Measurements from ENCODE around the gene SPATA21. TPM values are rescaled to one million over a fixed set of nuclear protein-coding genes. Genes with fewer than 3 reads are reported as not detected.

Gene SPATA21
- total RNA-seq, 1 donor from 2014 or later = not detected

- peaks cover 2% of the 10 kb centered on the region for H3K9me3 Mint-ChIP-seq (ENCODE audit: unreplicated experiment)
- Histone ChIP-seq H3K9ac (ENCODE audit: low read length) (no peak overlapping the region), H4K20me1 (ENCODE audit: insufficient read depth, low read length) (no peaks in the 10 kb centered on the region), H3K4me3 (ENCODE audit: insufficient read depth, low read depth, low read length) (no peak overlapping the region), H3K4me1 (ENCODE audit: insufficient read depth, low read length) (no peaks in the 10 kb centered on the region), H2AFZ (ENCODE audit: low read depth, low read length) (no peak overlapping the region), H3K9me3 (ENCODE audit: insufficient read depth, low read depth, low read length) (no peaks in the 10 kb centered on the region), H3K27me3 (ENCODE audit: insufficient read depth, low read length) (peaks cover 9% of the 10 kb centered on the region), H3K4me2 (ENCODE audit: low read length) (no peak overlapping the region), H3K36me3 (ENCODE audit: insufficient read depth, low read length) (no peaks in the 10 kb centered on the region), H3K27ac (ENCODE audit: low read depth, low read length) (no peak overlapping the region), H3K79me2 (ENCODE audit: insufficient read depth, low read length) (no peaks in the 10 kb centered on the region)
- H3K36me3 Mint-ChIP-seq (ENCODE audit: low read depth, unreplicated experiment) = no peaks in the 10 kb centered on the region
- no peak overlapping the region for H3K27ac Mint-ChIP-seq (ENCODE audit: unreplicated experiment)
- H3K27me3 Mint-ChIP-seq (ENCODE audit: low read depth, unreplicated experiment) = peaks cover 27% of the 10 kb centered on the region
- no peak for DNase-seq (ENCODE audit: low read depth)
- TF ChIP-seq, protein P1, sequence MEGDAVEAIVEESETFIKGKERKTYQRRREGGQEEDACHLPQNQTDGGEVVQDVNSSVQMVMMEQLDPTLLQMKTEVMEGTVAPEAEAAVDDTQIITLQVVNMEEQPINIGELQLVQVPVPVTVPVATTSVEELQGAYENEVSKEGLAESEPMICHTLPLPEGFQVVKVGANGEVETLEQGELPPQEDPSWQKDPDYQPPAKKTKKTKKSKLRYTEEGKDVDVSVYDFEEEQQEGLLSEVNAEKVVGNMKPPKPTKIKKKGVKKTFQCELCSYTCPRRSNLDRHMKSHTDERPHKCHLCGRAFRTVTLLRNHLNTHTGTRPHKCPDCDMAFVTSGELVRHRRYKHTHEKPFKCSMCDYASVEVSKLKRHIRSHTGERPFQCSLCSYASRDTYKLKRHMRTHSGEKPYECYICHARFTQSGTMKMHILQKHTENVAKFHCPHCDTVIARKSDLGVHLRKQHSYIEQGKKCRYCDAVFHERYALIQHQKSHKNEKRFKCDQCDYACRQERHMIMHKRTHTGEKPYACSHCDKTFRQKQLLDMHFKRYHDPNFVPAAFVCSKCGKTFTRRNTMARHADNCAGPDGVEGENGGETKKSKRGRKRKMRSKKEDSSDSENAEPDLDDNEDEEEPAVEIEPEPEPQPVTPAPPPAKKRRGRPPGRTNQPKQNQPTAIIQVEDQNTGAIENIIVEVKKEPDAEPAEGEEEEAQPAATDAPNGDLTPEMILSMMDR (IDR thresholded peaks at IDR 0.05; ENCODE audit: insufficient read depth, low read depth, low read length) = no peak
- no peak for TF ChIP-seq EZH2 (IDR thresholded peaks at IDR 0.05; ENCODE audit: insufficient read depth, low read length)
- H3K4me1 Mint-ChIP-seq (ENCODE audit: low read depth, unreplicated experiment) = no peaks in the 10 kb centered on the region
- FAIRE-seq = no peak
- no peak overlapping the region for H3K4me3 Mint-ChIP-seq (ENCODE audit: unreplicated experiment)
Observed at GRCh38 chr1:16418823-16419425, 18.3 kb downstream of the SPATA21 start.

DNA sequence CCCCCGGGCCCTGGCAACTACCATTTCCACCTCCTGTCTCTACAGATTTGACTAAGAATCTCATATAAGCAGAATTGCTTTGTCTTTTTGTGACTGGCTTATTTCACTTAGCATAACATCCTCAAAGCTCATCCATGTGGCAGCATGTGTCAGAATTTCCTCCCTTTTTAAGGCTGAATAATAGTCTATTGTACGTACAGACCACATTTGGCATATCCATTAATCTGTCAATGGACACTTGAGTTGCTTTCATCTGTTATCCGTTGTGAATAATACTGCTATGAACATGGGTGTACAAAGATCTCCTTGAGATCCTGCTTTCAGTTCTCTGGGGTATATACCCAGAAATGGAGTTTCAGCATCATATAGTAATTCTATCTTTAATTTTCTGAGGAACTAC, 24.0 kb downstream of the SPATA21 start:
- no peak overlapping the region for H3K27ac ChIP-seq (ENCODE audit: low read depth, low read length)
- DNase-seq (ENCODE audit: low read depth) = no peak
- no peak overlapping the region for H3K4me3 Mint-ChIP-seq (ENCODE audit: unreplicated experiment)
- H3K27me3 ChIP-seq (ENCODE audit: insufficient read depth, low read length) = peaks cover 2% of the 10 kb centered on the region
- no peaks in the 10 kb centered on the region for H3K79me2 ChIP-seq (ENCODE audit: insufficient read depth, low read length)
- TF ChIP-seq, protein P1 (IDR thresholded peaks at IDR 0.05; ENCODE audit: insufficient read depth, low read depth, low read length) = no peak
- TF ChIP-seq EZH2 (IDR thresholded peaks at IDR 0.05; ENCODE audit: insufficient read depth, low read length) = no peak
- no peak overlapping the region for H2AFZ ChIP-seq (ENCODE audit: low read depth, low read length)
- H3K4me2 ChIP-seq (ENCODE audit: low read length) = no peak overlapping the region
- no peaks in the 10 kb centered on the region for H3K4me1 ChIP-seq (ENCODE audit: insufficient read depth, low read length)
- peaks cover 27% of the 10 kb centered on the region for H3K27me3 Mint-ChIP-seq (ENCODE audit: low read depth, unreplicated experiment)
- H3K36me3 Mint-ChIP-seq (ENCODE audit: low read depth, unreplicated experiment) = peaks cover 2% of the 10 kb centered on the region
- H3K36me3 ChIP-seq (ENCODE audit: insufficient read depth, low read length) = no peaks in the 10 kb centered on the region
- no peak overlapping the region for H3K4me3 ChIP-seq (ENCODE audit: insufficient read depth, low read depth, low read length)
- no peak overlapping the region for H3K9ac ChIP-seq (ENCODE audit: low read length)
- no peak for FAIRE-seq
- no peaks in the 10 kb centered on the region for H3K9me3 ChIP-seq (ENCODE audit: insufficient read depth, low read depth, low read length)
- no peaks in the 10 kb centered on the region for H3K4me1 Mint-ChIP-seq (ENCODE audit: low read depth, unreplicated experiment)
- peaks cover 3% of the 10 kb centered on the region for H3K9me3 Mint-ChIP-seq (ENCODE audit: unreplicated experiment)
- H3K27ac Mint-ChIP-seq (ENCODE audit: unreplicated experiment) = no peak overlapping the region
- H4K20me1 ChIP-seq (ENCODE audit: insufficient read depth, low read length) = no peaks in the 10 kb centered on the region

DNA sequence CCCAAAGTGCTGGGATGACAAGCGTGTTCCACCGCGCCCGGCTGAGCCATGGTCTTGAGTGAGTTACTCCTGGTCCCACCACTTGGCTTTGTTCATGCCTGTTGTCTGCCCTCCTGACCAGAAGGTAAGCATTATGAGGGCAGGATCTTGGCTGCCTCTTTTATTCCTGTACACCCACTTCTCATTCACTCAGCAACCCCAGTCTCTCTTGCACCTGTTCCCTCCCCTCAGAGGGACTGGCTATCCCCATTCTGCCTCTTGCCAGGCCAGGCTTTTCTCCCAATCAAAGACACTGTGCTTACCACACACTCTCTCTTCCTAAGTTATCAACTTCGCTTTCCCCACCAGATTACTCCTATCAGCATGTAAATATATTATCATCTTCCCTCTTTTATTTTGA, 26.4 kb downstream of the SPATA21 start:
- Histone ChIP-seq H3K27me3 (ENCODE audit: insufficient read depth, low read length) (peaks cover 2% of the 10 kb centered on the region), H3K27ac (ENCODE audit: low read depth, low read length) (no peak overlapping the region), H2AFZ (ENCODE audit: low read depth, low read length) (no peak overlapping the region), H3K4me3 (ENCODE audit: insufficient read depth, low read depth, low read length) (no peak overlapping the region), H3K79me2 (ENCODE audit: insufficient read depth, low read length) (no peaks in the 10 kb centered on the region), H3K9ac (ENCODE audit: low read length) (no peak overlapping the region), H3K4me1 (ENCODE audit: insufficient read depth, low read length) (no peaks in the 10 kb centered on the region), H3K4me2 (ENCODE audit: low read length) (no peak overlapping the region), H4K20me1 (ENCODE audit: insufficient read depth, low read length) (no peaks in the 10 kb centered on the region), H3K9me3 (ENCODE audit: insufficient read depth, low read depth, low read length) (no peaks in the 10 kb centered on the region), H3K36me3 (ENCODE audit: insufficient read depth, low read length) (no peaks in the 10 kb centered on the region)
- DNase-seq (ENCODE audit: low read depth) (no peak), FAIRE-seq (no peak)
- Mint-ChIP-seq H3K27me3 (ENCODE audit: low read depth, unreplicated experiment) (peaks cover 22% of the 10 kb centered on the region), H3K36me3 (ENCODE audit: low read depth, unreplicated experiment) (peaks cover 3% of the 10 kb centered on the region), H3K27ac (ENCODE audit: unreplicated experiment) (no peak overlapping the region), H3K4me3 (ENCODE audit: unreplicated experiment) (no peak overlapping the region), H3K4me1 (ENCODE audit: low read depth, unreplicated experiment) (no peaks in the 10 kb centered on the region), H3K9me3 (ENCODE audit: unreplicated experiment) (peaks cover 3% of the 10 kb centered on the region)
- TF ChIP-seq EZH2 (IDR thresholded peaks at IDR 0.05; ENCODE audit: insufficient read depth, low read length) = no peak
- TF ChIP-seq, protein P1 (IDR thresholded peaks at IDR 0.05; ENCODE audit: insufficient read depth, low read depth, low read length) = no peak
